Measurements from ENCODE around the gene LRRC73.

- TF ChIP-seq CTCF (IDR thresholded peaks at IDR 0.05; ENCODE audit: low read depth, low read length, missing input control) (no peak), YY1 (IDR thresholded peaks at IDR 0.05) (no peak), EGR1 (IDR thresholded peaks at IDR 0.05; ENCODE audit: low read depth in 2 of 2) (no peak), MAX (IDR thresholded peaks at IDR 0.05) (no peak)
- TF ChIP-seq, protein P1, sequence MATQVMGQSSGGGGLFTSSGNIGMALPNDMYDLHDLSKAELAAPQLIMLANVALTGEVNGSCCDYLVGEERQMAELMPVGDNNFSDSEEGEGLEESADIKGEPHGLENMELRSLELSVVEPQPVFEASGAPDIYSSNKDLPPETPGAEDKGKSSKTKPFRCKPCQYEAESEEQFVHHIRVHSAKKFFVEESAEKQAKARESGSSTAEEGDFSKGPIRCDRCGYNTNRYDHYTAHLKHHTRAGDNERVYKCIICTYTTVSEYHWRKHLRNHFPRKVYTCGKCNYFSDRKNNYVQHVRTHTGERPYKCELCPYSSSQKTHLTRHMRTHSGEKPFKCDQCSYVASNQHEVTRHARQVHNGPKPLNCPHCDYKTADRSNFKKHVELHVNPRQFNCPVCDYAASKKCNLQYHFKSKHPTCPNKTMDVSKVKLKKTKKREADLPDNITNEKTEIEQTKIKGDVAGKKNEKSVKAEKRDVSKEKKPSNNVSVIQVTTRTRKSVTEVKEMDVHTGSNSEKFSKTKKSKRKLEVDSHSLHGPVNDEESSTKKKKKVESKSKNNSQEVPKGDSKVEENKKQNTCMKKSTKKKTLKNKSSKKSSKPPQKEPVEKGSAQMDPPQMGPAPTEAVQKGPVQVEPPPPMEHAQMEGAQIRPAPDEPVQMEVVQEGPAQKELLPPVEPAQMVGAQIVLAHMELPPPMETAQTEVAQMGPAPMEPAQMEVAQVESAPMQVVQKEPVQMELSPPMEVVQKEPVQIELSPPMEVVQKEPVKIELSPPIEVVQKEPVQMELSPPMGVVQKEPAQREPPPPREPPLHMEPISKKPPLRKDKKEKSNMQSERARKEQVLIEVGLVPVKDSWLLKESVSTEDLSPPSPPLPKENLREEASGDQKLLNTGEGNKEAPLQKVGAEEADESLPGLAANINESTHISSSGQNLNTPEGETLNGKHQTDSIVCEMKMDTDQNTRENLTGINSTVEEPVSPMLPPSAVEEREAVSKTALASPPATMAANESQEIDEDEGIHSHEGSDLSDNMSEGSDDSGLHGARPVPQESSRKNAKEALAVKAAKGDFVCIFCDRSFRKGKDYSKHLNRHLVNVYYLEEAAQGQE (IDR thresholded peaks at IDR 0.05) = no peak
- TF ChIP-seq, protein P2, sequence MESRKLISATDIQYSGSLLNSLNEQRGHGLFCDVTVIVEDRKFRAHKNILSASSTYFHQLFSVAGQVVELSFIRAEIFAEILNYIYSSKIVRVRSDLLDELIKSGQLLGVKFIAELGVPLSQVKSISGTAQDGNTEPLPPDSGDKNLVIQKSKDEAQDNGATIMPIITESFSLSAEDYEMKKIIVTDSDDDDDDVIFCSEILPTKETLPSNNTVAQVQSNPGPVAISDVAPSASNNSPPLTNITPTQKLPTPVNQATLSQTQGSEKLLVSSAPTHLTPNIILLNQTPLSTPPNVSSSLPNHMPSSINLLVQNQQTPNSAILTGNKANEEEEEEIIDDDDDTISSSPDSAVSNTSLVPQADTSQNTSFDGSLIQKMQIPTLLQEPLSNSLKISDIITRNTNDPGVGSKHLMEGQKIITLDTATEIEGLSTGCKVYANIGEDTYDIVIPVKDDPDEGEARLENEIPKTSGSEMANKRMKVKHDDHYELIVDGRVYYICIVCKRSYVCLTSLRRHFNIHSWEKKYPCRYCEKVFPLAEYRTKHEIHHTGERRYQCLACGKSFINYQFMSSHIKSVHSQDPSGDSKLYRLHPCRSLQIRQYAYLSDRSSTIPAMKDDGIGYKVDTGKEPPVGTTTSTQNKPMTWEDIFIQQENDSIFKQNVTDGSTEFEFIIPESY (IDR thresholded peaks at IDR 0.05) = no peak
These were observed 29.1 kb downstream of the LRRC73 start for GRCh38 chr6:43481075-43481474.

Data from liver (tissue), 3 donors.